ENCODE data around the gene CCDC88A. TPM values are rescaled to one million over a fixed set of nuclear protein-coding genes. Genes with fewer than 3 reads are reported as not detected.
A peak's percentile ranks its signal among the peaks of the same experiment; 100 is the strongest.
"Not testable (repeated sequence)": the region's sequence is repeated elsewhere in the genome, so short reads cannot be mapped to it uniquely, and the experiment has no call there.

CCDC88A gene
- total RNA-seq, 2 experiments from 2014 or later, result 109 to 110 TPM

DNA sequence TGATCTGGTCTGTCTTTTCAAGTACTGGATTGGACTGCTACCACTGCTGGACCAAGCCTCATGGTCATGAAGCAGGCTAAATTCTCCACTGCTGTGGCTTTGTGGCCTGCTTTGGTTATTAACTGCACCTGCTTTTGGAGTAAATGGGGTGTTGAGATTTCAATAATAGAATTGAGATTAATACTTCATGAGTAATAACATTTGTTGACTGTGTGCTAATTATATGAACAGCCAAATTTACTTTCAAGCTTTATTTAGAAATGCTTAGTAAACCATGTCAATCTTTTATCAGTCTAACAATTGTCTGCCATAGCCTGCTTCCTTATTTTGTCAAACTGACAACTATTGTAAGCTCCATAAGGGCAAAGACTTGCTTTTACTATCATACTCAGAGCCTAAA lies 123.3 kb downstream of the CCDC88A start:
- H4K20me1 ChIP-seq (ENCODE audit: insufficient read depth, low read length), result no peaks in the 10 kb centered on the region
- H3K4me1 ChIP-seq (ENCODE audit: insufficient read depth, low read length, poor library complexity, severe bottlenecking), result no peaks in the 10 kb centered on the region
- intact Hi-C loops (cut with micrococcal nuclease; ENCODE audit: unreplicated experiment), result no loop called here
- no peak for TF ChIP-seq EZH2phosphoT487 (IDR thresholded peaks at IDR 0.05; ENCODE audit: borderline replicate concordance, low read depth, low read length)
- TF ChIP-seq, protein P1, sequence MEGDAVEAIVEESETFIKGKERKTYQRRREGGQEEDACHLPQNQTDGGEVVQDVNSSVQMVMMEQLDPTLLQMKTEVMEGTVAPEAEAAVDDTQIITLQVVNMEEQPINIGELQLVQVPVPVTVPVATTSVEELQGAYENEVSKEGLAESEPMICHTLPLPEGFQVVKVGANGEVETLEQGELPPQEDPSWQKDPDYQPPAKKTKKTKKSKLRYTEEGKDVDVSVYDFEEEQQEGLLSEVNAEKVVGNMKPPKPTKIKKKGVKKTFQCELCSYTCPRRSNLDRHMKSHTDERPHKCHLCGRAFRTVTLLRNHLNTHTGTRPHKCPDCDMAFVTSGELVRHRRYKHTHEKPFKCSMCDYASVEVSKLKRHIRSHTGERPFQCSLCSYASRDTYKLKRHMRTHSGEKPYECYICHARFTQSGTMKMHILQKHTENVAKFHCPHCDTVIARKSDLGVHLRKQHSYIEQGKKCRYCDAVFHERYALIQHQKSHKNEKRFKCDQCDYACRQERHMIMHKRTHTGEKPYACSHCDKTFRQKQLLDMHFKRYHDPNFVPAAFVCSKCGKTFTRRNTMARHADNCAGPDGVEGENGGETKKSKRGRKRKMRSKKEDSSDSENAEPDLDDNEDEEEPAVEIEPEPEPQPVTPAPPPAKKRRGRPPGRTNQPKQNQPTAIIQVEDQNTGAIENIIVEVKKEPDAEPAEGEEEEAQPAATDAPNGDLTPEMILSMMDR (conservative IDR thresholded peaks at IDR 0.05; ENCODE audit: low read length), result no peak
- no peak overlapping the region for H3K27ac ChIP-seq (ENCODE audit: low read depth, low read length, poor library complexity, severe bottlenecking)
- no peaks in the 10 kb centered on the region for H3K9me3 ChIP-seq (ENCODE audit: low read length)
- no peaks in the 10 kb centered on the region for H3K79me2 ChIP-seq (ENCODE audit: insufficient read depth, low read depth, low read length)
- no peak overlapping the region for H3K4me2 ChIP-seq (ENCODE audit: low read length)
- DNase-seq (ENCODE audit: low spot score), result no peak
- peaks cover 75% of the 10 kb centered on the region for H3K36me3 ChIP-seq (ENCODE audit: insufficient read depth, low read length)
- ChIA-PET POLR2A (interaction anchor here (0.7 kb wide), 1 partner anchor 158 kb away, joined by 5 read pairs; no protein-coding TSS in a partner anchor), CTCF (ENCODE audit: unreplicated experiment) (no interaction called here)
- no peak overlapping the region for H2AFZ ChIP-seq (ENCODE audit: low read length)
- H3K4me3 ChIP-seq (ENCODE audit: low read depth, low read length, poor library complexity, severe bottlenecking), result no peak overlapping the region
- H3K9me2 ChIP-seq (ENCODE audit: insufficient read depth, low read length), result no peaks in the 10 kb centered on the region
- BruUV-seq (replicated peaks), result no TSS peak

DNA sequence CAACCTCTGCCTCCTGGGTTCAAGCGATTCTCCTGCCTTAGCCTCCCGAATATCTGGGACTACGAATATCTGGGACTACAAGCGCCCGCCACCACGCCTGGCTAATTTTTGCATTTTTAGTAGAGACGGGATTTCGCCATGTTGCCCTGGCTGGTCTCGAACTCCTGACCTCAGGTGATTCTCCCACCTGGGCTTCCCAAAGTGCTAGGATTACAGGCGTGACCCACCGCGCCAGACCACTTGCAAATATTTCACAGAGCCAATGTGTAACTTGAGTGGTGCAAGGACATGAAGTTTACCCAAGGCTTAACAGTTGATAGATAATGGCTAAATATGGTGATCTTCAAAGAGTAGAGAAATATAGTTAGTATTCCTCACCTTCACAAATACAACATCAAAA lies 136.6 kb downstream of the CCDC88A start:
- TF ChIP-seq, protein P1 (conservative IDR thresholded peaks at IDR 0.05; ENCODE audit: low read length), result no peak
- no peak for DNase-seq (ENCODE audit: low spot score)
- no peaks in the 10 kb centered on the region for H3K9me3 ChIP-seq (ENCODE audit: low read length)
- H3K4me3 ChIP-seq (ENCODE audit: low read depth, low read length, poor library complexity, severe bottlenecking), result no peak overlapping the region
- POLR2A ChIA-PET, result no interaction called here
- no TSS peak for BruUV-seq (replicated peaks)
- H4K20me1 ChIP-seq (ENCODE audit: insufficient read depth, low read length), result no peaks in the 10 kb centered on the region
- no peak overlapping the region for H2AFZ ChIP-seq (ENCODE audit: low read length)
- H3K27ac ChIP-seq (ENCODE audit: low read depth, low read length, poor library complexity, severe bottlenecking), result no peak overlapping the region
- H3K4me1 ChIP-seq (ENCODE audit: insufficient read depth, low read length, poor library complexity, severe bottlenecking), result peaks cover 12% of the 10 kb centered on the region
- peaks cover 19% of the 10 kb centered on the region for H3K36me3 ChIP-seq (ENCODE audit: insufficient read depth, low read length)
- CTCF ChIA-PET (ENCODE audit: unreplicated experiment), result no interaction called here
- intact Hi-C loops (cut with micrococcal nuclease; ENCODE audit: unreplicated experiment), result loop anchor here (2.0 kb wide), 1 partner anchor 138 kb away; no protein-coding TSS in a partner anchor
- H3K4me2 ChIP-seq (ENCODE audit: low read length), result no peak overlapping the region
- H3K9me2 ChIP-seq (ENCODE audit: insufficient read depth, low read length), result no peaks in the 10 kb centered on the region
- H3K79me2 ChIP-seq (ENCODE audit: insufficient read depth, low read depth, low read length), result no peaks in the 10 kb centered on the region

DNA sequence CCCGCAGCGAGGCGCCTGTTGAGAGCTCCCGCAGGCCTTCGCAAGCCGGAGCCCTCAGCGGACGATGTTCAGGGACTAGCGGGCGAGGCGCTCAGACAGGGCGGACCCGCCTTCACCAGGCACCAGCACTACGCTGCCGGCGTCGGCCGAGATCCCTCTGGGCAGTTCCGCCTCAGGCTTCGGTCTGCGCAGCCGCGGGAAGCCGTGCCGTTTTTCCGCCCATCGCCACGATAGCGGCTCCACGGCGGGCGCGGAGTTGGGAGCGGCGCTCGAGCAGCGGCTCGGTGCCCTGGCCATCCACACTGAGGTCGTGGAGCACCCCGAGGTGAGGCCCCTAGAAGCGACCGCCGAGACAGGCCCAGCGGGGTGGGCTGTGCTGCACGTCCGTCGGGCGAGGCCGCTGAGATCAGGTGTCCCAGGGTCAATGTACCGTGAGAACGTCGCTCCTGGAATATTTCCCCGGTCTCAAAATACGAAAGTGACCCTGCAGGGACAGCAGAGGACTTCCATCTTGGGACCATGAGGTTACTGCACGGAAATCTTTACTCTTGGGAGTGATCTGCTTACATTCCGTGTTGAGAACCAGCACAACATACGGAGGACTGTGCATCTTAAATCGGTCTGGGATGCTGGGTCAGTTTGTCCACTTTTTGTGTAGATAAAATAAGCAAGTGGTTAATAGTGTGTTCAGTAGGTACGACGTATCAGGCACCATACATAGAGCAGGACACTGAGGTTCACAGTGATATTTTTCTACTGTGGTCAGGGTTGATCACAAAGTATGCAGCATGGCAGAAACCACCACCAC lies 137.3 kb downstream of the CCDC88A start:
- BruUV-seq (replicated peaks), result TSS peak; percentile 74
- POLR2A ChIA-PET, result interaction anchor here (0.6 to 1.7 kb wide), 3 partner anchors 11 to 305 kb away, joined by 3 to 9 read pairs (median 3); no protein-coding TSS in a partner anchor
- CTCF ChIA-PET (ENCODE audit: unreplicated experiment), result no interaction called here
- H3K4me2 ChIP-seq (ENCODE audit: low read length), result peak overlapping the region; percentile 81
- intact Hi-C loops (cut with micrococcal nuclease; ENCODE audit: unreplicated experiment), result loop anchor here (2.0 kb wide), 1 partner anchor 138 kb away; no protein-coding TSS in a partner anchor
- H3K9me3 ChIP-seq (ENCODE audit: low read length), result no peaks in the 10 kb centered on the region
- DNase-seq (ENCODE audit: low spot score), result peak; percentile 89
- H2AFZ ChIP-seq (ENCODE audit: low read length), result peak overlapping the region; percentile 94
- no peaks in the 10 kb centered on the region for H3K79me2 ChIP-seq (ENCODE audit: insufficient read depth, low read depth, low read length)
- H4K20me1 ChIP-seq (ENCODE audit: insufficient read depth, low read length), result no peaks in the 10 kb centered on the region
- H3K36me3 ChIP-seq (ENCODE audit: insufficient read depth, low read length), result peaks cover 12% of the 10 kb centered on the region
- peak overlapping the region; percentile 13 for H3K27ac ChIP-seq (ENCODE audit: low read depth, low read length, poor library complexity, severe bottlenecking)
- H3K4me1 ChIP-seq (ENCODE audit: insufficient read depth, low read length, poor library complexity, severe bottlenecking), result peaks cover 12% of the 10 kb centered on the region
- TF ChIP-seq, protein P1 (conservative IDR thresholded peaks at IDR 0.05; ENCODE audit: low read length), result no peak
- no peak for TF ChIP-seq EZH2phosphoT487 (IDR thresholded peaks at IDR 0.05; ENCODE audit: borderline replicate concordance, low read depth, low read length)
- H3K9me2 ChIP-seq (ENCODE audit: insufficient read depth, low read length), result no peaks in the 10 kb centered on the region
- H3K4me3 ChIP-seq (ENCODE audit: low read depth, low read length, poor library complexity, severe bottlenecking), result peak overlapping the region; percentile 72

DNA sequence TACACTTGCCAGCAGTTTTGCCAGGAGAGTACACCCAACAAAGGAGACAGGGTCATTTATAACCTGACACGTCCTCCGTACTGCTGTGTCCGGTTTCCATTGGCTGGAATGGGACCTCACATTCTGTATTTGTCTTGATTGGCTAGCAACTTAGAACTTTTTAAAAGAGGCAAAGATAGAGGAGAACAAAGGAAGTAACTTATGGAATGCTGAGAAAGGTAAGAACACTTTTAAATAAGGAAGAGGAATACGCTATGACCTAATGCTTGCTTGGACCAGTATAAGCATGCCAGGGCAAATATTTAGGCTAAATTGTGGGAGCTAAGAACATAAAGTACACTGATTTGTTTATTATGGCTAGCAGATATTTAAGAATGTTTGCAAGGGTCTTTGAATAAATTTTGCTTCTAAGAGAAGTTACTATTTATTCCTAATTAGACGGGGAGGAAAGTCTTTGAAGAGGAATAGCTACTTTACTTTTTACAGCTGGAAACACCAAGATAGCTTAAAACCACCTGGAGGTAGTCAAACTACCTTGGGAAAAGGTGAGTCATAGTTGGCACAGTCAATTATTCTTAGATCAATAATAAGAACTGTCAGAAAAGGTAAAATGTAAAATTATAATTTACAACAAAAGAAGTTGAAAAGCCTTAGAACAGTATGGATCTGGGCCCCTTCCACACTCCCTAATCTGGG lies 138.7 kb downstream of the CCDC88A start:
- peak overlapping the region; percentile 81; the same call in 1 of the 2 replicates for H3K4me2 ChIP-seq (ENCODE audit: low read length)
- DNase-seq (ENCODE audit: low spot score); H3K36me3 ChIP-seq (ENCODE audit: insufficient read depth, low read length); H3K4me3 ChIP-seq (ENCODE audit: low read depth, low read length, poor library complexity, severe bottlenecking); H3K79me2 ChIP-seq (ENCODE audit: insufficient read depth, low read depth, low read length); H3K9me3 ChIP-seq (ENCODE audit: low read length); intact Hi-C loops (cut with micrococcal nuclease; ENCODE audit: unreplicated experiment); H3K27ac ChIP-seq (ENCODE audit: low read depth, low read length, poor library complexity, severe bottlenecking); CTCF ChIA-PET (ENCODE audit: unreplicated experiment); H3K9me2 ChIP-seq (ENCODE audit: insufficient read depth, low read length); H4K20me1 ChIP-seq (ENCODE audit: insufficient read depth, low read length): not testable (repeated sequence)
- H3K4me1 ChIP-seq (ENCODE audit: insufficient read depth, low read length, poor library complexity, severe bottlenecking), result peaks cover 12% of the 10 kb centered on the region
- POLR2A ChIA-PET, result interaction anchor here (0.7 to 1.7 kb wide), 6 partner anchors 11 to 57 kb away, joined by 3 to 9 read pairs (median 3); no protein-coding TSS in a partner anchor
- BruUV-seq (replicated peaks), result TSS peak; percentile 43
- H2AFZ ChIP-seq (ENCODE audit: low read length), result peak overlapping the region; percentile 94; the same call in 1 of the 2 replicates
